Sigmoid colon (tissue), 4 donors: ENCODE results near the gene RAB40B.
"Not testable (repeated sequence)": the region's sequence is repeated elsewhere in the genome, so short reads cannot be mapped to it uniquely, and the experiment has no call there.

ENCODE experiments used
- EP300 ChIP-seq, 4 donors: sonication (generic); formaldehyde crosslinking; IDR thresholded peaks; one replicate each; pipeline ENCODE4 v1.6.1; 2017; ENCODE audit warnings: antibody characterized with exemption in 4 of 4
- POLR2A ChIP-seq, 2 donors: fragments of 450-650 bp; IDR thresholded peaks; one replicate each; pipeline ENCODE4 v1.6.1; 2016; ENCODE audit warnings: antibody characterized with exemption in 2 of 2, mild to moderate bottlenecking in 2 of 2, moderate library complexity in 2 of 2
- TF ChIP-seq, protein P1 (sequence below), 4 experiments: fragments of 450-650 bp in 3 of 4; fragments of 200-600 bp in 1 of 4; IDR thresholded peaks; one replicate each; pipeline ENCODE4 v1.5.1; 2016 to 2019; ENCODE audit warnings: antibody characterized with exemption in 4 of 4, mild to moderate bottlenecking in 3 of 4, moderate library complexity in 2 of 4

DNA sequence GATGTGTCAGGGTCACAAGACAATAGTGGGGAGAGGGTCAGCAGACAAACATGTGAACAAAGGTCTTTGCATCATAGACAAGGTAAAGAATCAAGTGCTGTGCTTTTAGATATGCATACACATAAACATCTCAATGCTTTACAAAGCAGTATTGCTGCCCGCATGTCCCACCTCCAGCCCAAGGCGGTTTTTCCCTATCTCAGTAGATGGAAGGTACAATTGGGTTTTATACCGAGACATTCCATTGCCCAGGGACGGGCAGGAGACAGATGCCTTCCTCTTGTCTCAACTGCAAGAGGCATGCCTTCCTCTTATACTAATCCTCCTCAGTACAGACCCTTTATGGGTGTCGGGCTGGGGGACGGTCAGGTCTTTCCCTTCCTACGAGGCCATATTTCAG is 46.2 kb upstream of the RAB40B start:
- TF ChIP-seq, protein P1, sequence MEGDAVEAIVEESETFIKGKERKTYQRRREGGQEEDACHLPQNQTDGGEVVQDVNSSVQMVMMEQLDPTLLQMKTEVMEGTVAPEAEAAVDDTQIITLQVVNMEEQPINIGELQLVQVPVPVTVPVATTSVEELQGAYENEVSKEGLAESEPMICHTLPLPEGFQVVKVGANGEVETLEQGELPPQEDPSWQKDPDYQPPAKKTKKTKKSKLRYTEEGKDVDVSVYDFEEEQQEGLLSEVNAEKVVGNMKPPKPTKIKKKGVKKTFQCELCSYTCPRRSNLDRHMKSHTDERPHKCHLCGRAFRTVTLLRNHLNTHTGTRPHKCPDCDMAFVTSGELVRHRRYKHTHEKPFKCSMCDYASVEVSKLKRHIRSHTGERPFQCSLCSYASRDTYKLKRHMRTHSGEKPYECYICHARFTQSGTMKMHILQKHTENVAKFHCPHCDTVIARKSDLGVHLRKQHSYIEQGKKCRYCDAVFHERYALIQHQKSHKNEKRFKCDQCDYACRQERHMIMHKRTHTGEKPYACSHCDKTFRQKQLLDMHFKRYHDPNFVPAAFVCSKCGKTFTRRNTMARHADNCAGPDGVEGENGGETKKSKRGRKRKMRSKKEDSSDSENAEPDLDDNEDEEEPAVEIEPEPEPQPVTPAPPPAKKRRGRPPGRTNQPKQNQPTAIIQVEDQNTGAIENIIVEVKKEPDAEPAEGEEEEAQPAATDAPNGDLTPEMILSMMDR (IDR thresholded peaks at IDR 0.05), result not testable (repeated sequence)
- not testable (repeated sequence) for TF ChIP-seq EP300, POLR2A (IDR thresholded peaks at IDR 0.05)
